Spleen (tissue), 11 donors: Measurements from ENCODE around the gene TIMP2. TPM values are rescaled to one million over a fixed set of nuclear protein-coding genes. Genes with fewer than 3 reads are reported as not detected.
"Not testable (repeated sequence)": the region's sequence is repeated elsewhere in the genome, so short reads cannot be mapped to it uniquely, and the experiment has no call there.

Source experiments
- DNase-seq: peaks from one replicate; pipeline ENCODE4 v3.0.0-alpha.2; 2020
- H3K27ac ChIP-seq, 8 donors: fragments of 200-600 bp; sonication (generic) in 7 of 8; 1 replicate in 4 of 8; 2 replicates in 4 of 8; pipeline versions ENCODE4 v1.5.0 to v1.8.0; 2016 to 2021; ENCODE audit warnings: inconsistent platforms in 4 of 8, mild to moderate bottlenecking in 4 of 8, moderate library complexity in 1 of 8
- H3K27me3 ChIP-seq, 7 donors: fragments of 200-600 bp; sonication (generic) in 6 of 7; replicated peaks in 1 of 7; 1 replicate in 4 of 7; 2 replicates in 3 of 7; pipeline versions ENCODE4 v1.5.0 to v1.8.0; 2016 to 2021; ENCODE audit warnings: inconsistent platforms in 3 of 7, mild to moderate bottlenecking in 1 of 7
- H3K36me3 ChIP-seq, 6 donors: fragments of 200-600 bp; sonication (generic) in 5 of 6; 1 replicate in 4 of 6; 2 replicates in 2 of 6; pipeline versions ENCODE4 v1.5.0 to v1.8.0; 2016 to 2021; ENCODE audit warnings: inconsistent platforms in 2 of 6
- H3K4me1 ChIP-seq, 6 donors: fragments of 200-600 bp; sonication (generic) in 5 of 6; 1 replicate in 3 of 6; 2 replicates in 3 of 6; pipeline versions ENCODE4 v1.5.0 to v1.8.0; 2016 to 2021; ENCODE audit warnings: inconsistent platforms in 3 of 6
- H3K4me3 ChIP-seq, 8 donors: fragments of 200-600 bp; sonication (generic) in 7 of 8; 1 replicate in 4 of 8; 2 replicates in 4 of 8; pipeline versions ENCODE4 v1.5.0 to v1.8.0; 2016 to 2021; ENCODE audit warnings: inconsistent platforms in 4 of 8, mild to moderate bottlenecking in 4 of 8, moderate library complexity in 2 of 8
- H3K9me3 ChIP-seq, 8 donors: fragments of 200-600 bp; sonication (generic) in 7 of 8; 1 replicate in 4 of 8; 2 replicates in 4 of 8; pipeline versions ENCODE4 v1.5.0 to v1.8.0; 2016 to 2021; ENCODE audit warnings: inconsistent platforms in 4 of 8
- CTCF ChIP-seq, 11 experiments: fragments of 200-600 bp in 7 of 11; fragments of 450-650 bp in 4 of 11; sonication (generic) in 4 of 11; IDR thresholded peaks in 8 of 11; conservative IDR thresholded peaks in 3 of 11; 1 replicate in 7 of 11; 2 replicates in 4 of 11; pipeline versions ENCODE4 v1.4.0 to v1.8.0; 2016 to 2021; ENCODE audit warnings: antibody characterized with exemption in 11 of 11, inconsistent platforms in 4 of 11, mild to moderate bottlenecking in 1 of 11
- POLR2A ChIP-seq, 3 donors: fragments of 450-650 bp; IDR thresholded peaks; one replicate each; pipeline ENCODE4 v1.5.1; 2017; ENCODE audit warnings: antibody characterized with exemption in 3 of 3, mild to moderate bottlenecking in 1 of 3
- POLR2AphosphoS5 ChIP-seq, 3 donors: sonication (generic); formaldehyde crosslinking; IDR thresholded peaks; one replicate each; pipeline ENCODE4 v1.5.1; 2017; ENCODE audit warnings: antibody characterized with exemption in 3 of 3
- WGBS, 5 donors: extraction: QIAGEN DNeasy Blood & Tissue Kit in 3 of 5; methylation state at CpG; one replicate each; pipeline versions ENCODE4 v1.1.5 to v1.1.7; 2013 to 2018; 5-methylcytosine and 5-hydroxymethylcytosine counted together
- intact Hi-C: fragments of 100-400 bp; cut with DNase I; formaldehyde crosslinking; loops from one replicate; pipeline ENCODE4 v1.15.0; 2023; ENCODE audit warnings: low total_unique reads
- polyA plus RNA-seq, 3 donors: library from polyadenylated mRNA; stranded (reverse); fragments of 200-250 nt; gene quantifications; one replicate each; pipeline ENCODE4 v1.2.1, GENCODE V29; 2013
- total RNA-seq, 7 donors: library from RNA; depleted of rRNA in 3 of 7; stranded (reverse); fragments of >200 nt in 3 of 7; fragmentation: NEBNext Ultra II Directional in 4 of 7; extraction: Animal tissue kit (Norgen Biotek cat#: 25700) in 4 of 7; gene quantifications; one replicate each; pipeline versions ENCODE4 v1.1.0 to v1.2.1, GENCODE V29; 2016 to 2021
- donor health status: healthy with polysubstance abuse.
- donor health status: DM: no; HTN: no; CAD: no; lungs with moderate emphysema.
- donor health status: DM: no; HTN: no; CAD: no.
- donor health status: Bipolar disorder and iron deficiency.
- donor health status: healthy.
- donor health status: DM: no; HTN: no; CAD: no.
- donor health status: DM: yes; HTN: yes; CAD: no.

The TIMP2 gene
- total and polyA plus RNA-seq, 10 donors: 16.3 to 333 (median 181) TPM

- H3K36me3 ChIP-seq: no peaks in the 10 kb centered on the region
- peaks cover 2 to 20% (median 13%) of the 10 kb centered on the region in 6 donors for H3K4me1 ChIP-seq
- no peaks in the 10 kb centered on the region for H3K27me3 ChIP-seq
- WGBS, 5 donors: 59 to 80% (median 69%) methylated on average over 8 of the region's 8 CpGs
- peak overlapping the region in 3 of 8 donors; percentile 54 to 69 (median 56) for H3K27ac ChIP-seq
- DNase-seq: no peak
- intact Hi-C loops: no loop called here
- H3K9me3 ChIP-seq: peaks cover 0 to 22% (median 17%) of the 10 kb centered on the region in 8 donors
- no peak overlapping the region for H3K4me3 ChIP-seq
- TF ChIP-seq POLR2A (IDR thresholded peaks at IDR 0.05): no peak
- TF ChIP-seq CTCF (IDR thresholded peaks at IDR 0.05 in 8 of 11, conservative IDR thresholded peaks at IDR 0.05 in 3 of 11): no peak
Observed at GRCh38 chr17:78946631-78947030, 21.4 kb upstream of the TIMP2 start.

GRCh38 chr17:78946131-78946530 is 20.9 kb upstream of the TIMP2 start:
- 68 to 77% (median 72%) methylated on average over 7 of the region's 7 CpGs for WGBS, 5 donors

GRCh38 chr17:78945455-78945854 is 20.3 kb upstream of the TIMP2 start:
- H3K27ac ChIP-seq, H3K4me3 ChIP-seq, intact Hi-C loops, H3K27me3 ChIP-seq, DNase-seq, H3K36me3 ChIP-seq: not testable (repeated sequence)
- 85 to 94% (median 91%) methylated on average over 12 of the region's 12 CpGs for WGBS, 5 donors
- H3K4me1 ChIP-seq: peaks cover 0 to 20% (median 14%) of the 10 kb centered on the region in 6 donors
- peaks cover 0 to 11% (median 7%) of the 10 kb centered on the region in 8 donors for H3K9me3 ChIP-seq

More at GRCh38 chr17:78946131-78946530, 20.9 kb upstream of the TIMP2 start:
- H3K9me3 ChIP-seq: peaks cover 0 to 17% (median 13%) of the 10 kb centered on the region in 8 donors
- no peak for DNase-seq
- intact Hi-C loops: no loop called here
- H3K27ac ChIP-seq: peak overlapping the region in 1 of 8 donors; percentile 56
- no peaks in the 10 kb centered on the region for H3K27me3 ChIP-seq
- H3K4me1 ChIP-seq: peaks cover 0 to 19% (median 12%) of the 10 kb centered on the region in 6 donors
- no peaks in the 10 kb centered on the region for H3K36me3 ChIP-seq
- no peak for TF ChIP-seq CTCF (IDR thresholded peaks at IDR 0.05 in 8 of 11, conservative IDR thresholded peaks at IDR 0.05 in 3 of 11)
- no peak for TF ChIP-seq POLR2AphosphoS5 (IDR thresholded peaks at IDR 0.05)
- TF ChIP-seq POLR2A (IDR thresholded peaks at IDR 0.05): no peak
- H3K4me3 ChIP-seq: no peak overlapping the region

- intact Hi-C loops: no loop called here
- no peak for TF ChIP-seq POLR2A (IDR thresholded peaks at IDR 0.05)
- TF ChIP-seq CTCF (IDR thresholded peaks at IDR 0.05 in 8 of 11, conservative IDR thresholded peaks at IDR 0.05 in 3 of 11): no peak
- no peak for TF ChIP-seq POLR2AphosphoS5 (IDR thresholded peaks at IDR 0.05)
- no peak for DNase-seq
- 70 to 79% (median 72%) methylated on average over 10 of the region's 10 CpGs for WGBS, 5 donors
- Histone ChIP-seq H3K27ac (no peak overlapping the region), H3K4me1 (peaks cover 0 to 24% (median 14%) of the 10 kb centered on the region in 6 donors), H3K9me3 (peaks cover 0 to 6% (median 2%) of the 10 kb centered on the region in 8 donors), H3K4me3 (no peak overlapping the region), H3K36me3 (no peaks in the 10 kb centered on the region), H3K27me3 (no peaks in the 10 kb centered on the region)
Observed at GRCh38 chr17:78944956-78945355, 19.8 kb upstream of the TIMP2 start.

GRCh38 chr17:78944026-78944425 is 18.8 kb upstream of the TIMP2 start:
- peaks cover 0 to 24% (median 14%) of the 10 kb centered on the region in 6 donors for H3K4me1 ChIP-seq
- WGBS, 5 donors: 74 to 92% (median 91%) methylated on average over 7 of the region's 7 CpGs
- H3K27ac ChIP-seq: no peak overlapping the region
- no peak for TF ChIP-seq CTCF (IDR thresholded peaks at IDR 0.05 in 8 of 11, conservative IDR thresholded peaks at IDR 0.05 in 3 of 11)
- no peak for TF ChIP-seq POLR2A (IDR thresholded peaks at IDR 0.05)
- TF ChIP-seq POLR2AphosphoS5 (IDR thresholded peaks at IDR 0.05): no peak
- no peak overlapping the region for H3K4me3 ChIP-seq
- no peaks in the 10 kb centered on the region for H3K27me3 ChIP-seq
- H3K36me3 ChIP-seq: no peaks in the 10 kb centered on the region
- no peaks in the 10 kb centered on the region for H3K9me3 ChIP-seq
- intact Hi-C loops: no loop called here
- DNase-seq: no peak
